ENCODE results near the gene TEN1.

DNA sequence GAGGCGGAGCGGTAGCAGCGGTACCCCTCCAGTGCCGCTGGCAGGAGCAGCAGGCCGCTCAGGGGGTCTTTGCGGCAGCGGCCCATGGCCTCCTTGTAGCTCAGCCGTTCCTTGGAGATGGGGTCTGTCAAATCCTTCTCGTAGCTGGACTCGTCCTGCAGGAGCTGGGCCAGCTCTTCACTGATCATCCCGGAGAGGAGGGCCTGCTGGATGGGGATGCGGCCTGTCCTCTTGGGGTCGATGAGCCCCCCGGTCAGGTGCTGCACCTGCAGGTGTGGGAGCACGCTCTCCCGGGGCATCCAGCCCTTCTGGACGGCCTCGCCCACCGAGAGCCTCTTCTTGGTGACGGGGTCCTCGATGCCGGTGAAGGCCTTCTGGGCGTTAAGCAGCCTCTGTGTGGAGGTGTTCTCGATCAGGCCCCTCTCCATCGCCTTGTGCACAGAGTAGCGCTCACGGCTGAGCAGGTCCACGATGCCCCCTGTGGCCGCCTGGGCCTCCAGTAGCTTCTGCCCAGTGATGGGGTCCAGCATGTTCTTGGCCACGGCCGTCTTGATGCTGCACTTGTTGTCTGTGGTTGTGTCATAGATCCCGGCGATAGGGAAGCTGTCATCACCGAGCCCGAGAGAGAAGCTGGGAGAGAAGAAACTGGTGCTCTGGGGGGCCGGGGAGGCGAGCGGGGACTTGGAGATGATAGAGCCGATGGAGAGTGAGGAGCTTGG lies 28.2 kb downstream of the TEN1 start:
- TF ChIP-seq, protein P1, sequence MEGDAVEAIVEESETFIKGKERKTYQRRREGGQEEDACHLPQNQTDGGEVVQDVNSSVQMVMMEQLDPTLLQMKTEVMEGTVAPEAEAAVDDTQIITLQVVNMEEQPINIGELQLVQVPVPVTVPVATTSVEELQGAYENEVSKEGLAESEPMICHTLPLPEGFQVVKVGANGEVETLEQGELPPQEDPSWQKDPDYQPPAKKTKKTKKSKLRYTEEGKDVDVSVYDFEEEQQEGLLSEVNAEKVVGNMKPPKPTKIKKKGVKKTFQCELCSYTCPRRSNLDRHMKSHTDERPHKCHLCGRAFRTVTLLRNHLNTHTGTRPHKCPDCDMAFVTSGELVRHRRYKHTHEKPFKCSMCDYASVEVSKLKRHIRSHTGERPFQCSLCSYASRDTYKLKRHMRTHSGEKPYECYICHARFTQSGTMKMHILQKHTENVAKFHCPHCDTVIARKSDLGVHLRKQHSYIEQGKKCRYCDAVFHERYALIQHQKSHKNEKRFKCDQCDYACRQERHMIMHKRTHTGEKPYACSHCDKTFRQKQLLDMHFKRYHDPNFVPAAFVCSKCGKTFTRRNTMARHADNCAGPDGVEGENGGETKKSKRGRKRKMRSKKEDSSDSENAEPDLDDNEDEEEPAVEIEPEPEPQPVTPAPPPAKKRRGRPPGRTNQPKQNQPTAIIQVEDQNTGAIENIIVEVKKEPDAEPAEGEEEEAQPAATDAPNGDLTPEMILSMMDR (conservative IDR thresholded peaks at IDR 0.05 in 1 of 2, IDR thresholded peaks at IDR 0.05 in 1 of 2; ENCODE audit: extremely low read depth in 1 of 2, insufficient read depth in 1 of 2, low read depth in 1 of 2, low read length in 2 of 2) = no peak
- TF ChIP-seq EZH2 (IDR thresholded peaks at IDR 0.05; ENCODE audit: borderline replicate concordance, low read length) = no peak

All from mammary epithelial cell (primary cell).